SIG-M5 treated with dmso at 0.1 percent for 504 hours (cell line): ENCODE data around the gene ADAMTS19.
"Not testable (repeated sequence)": the region's sequence is repeated elsewhere in the genome, so short reads cannot be mapped to it uniquely, and the experiment has no call there.

Source experiments
- DNase-seq: peaks from one replicate; lab custom pipeline; 2025; ENCODE audit not compliant: unreplicated experiment; lab: John Stamatoyannopoulos, UW

ADAMTS19 gene, protein sequence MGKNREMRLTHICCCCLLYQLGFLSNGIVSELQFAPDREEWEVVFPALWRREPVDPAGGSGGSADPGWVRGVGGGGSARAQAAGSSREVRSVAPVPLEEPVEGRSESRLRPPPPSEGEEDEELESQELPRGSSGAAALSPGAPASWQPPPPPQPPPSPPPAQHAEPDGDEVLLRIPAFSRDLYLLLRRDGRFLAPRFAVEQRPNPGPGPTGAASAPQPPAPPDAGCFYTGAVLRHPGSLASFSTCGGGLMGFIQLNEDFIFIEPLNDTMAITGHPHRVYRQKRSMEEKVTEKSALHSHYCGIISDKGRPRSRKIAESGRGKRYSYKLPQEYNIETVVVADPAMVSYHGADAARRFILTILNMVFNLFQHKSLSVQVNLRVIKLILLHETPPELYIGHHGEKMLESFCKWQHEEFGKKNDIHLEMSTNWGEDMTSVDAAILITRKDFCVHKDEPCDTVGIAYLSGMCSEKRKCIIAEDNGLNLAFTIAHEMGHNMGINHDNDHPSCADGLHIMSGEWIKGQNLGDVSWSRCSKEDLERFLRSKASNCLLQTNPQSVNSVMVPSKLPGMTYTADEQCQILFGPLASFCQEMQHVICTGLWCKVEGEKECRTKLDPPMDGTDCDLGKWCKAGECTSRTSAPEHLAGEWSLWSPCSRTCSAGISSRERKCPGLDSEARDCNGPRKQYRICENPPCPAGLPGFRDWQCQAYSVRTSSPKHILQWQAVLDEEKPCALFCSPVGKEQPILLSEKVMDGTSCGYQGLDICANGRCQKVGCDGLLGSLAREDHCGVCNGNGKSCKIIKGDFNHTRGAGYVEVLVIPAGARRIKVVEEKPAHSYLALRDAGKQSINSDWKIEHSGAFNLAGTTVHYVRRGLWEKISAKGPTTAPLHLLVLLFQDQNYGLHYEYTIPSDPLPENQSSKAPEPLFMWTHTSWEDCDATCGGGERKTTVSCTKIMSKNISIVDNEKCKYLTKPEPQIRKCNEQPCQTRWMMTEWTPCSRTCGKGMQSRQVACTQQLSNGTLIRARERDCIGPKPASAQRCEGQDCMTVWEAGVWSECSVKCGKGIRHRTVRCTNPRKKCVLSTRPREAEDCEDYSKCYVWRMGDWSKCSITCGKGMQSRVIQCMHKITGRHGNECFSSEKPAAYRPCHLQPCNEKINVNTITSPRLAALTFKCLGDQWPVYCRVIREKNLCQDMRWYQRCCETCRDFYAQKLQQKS

DNA sequence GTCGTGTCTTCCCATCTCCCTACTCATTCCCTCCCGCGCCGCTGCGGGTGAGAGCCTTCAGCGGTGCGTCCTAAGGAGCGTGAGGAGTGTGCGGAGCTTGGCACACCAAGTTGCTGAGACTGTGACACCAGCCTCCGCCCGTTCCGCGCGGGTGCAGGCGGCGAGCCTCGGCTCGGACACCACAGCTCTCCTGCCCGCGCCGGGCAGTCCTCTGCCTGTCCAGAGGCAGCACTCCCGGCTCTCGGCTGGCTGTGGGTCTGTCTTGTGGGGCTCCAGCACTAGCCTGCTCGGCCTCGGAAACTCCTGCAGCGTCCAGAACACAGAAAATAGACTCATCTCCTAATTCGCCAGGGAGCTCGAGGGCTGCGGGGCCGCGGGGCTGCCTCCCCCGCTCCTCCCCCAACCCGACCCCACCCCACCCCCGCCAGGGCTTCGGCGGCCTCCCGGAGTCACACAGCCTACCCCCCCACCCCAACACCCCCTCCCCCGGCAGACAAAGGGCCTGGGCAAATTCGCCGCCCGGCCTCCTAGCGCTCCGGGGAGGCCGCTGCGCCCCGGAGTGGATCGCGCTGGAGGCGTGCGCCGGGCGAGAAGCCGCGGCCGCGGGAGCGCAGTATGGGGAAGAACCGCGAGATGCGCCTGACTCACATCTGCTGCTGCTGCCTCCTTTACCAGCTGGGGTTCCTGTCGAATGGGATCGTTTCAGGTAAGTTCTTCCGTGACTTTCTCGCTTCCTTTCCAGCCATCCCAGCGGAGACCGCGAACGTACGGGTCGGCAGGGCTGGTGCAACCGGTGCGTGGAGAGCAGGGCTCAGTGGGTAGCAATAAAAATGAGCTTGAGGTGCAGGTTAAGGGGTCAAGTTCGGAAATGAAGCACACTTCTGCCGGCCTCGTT is at the start of gene ADAMTS19:
TSS of gene ADAMTS19 (plus strand) at position 522 of the 895 bp plus-strand sequence. CDS start at position 616, 94 bp downstream.
- peak; percentile 9 for DNase-seq

DNA sequence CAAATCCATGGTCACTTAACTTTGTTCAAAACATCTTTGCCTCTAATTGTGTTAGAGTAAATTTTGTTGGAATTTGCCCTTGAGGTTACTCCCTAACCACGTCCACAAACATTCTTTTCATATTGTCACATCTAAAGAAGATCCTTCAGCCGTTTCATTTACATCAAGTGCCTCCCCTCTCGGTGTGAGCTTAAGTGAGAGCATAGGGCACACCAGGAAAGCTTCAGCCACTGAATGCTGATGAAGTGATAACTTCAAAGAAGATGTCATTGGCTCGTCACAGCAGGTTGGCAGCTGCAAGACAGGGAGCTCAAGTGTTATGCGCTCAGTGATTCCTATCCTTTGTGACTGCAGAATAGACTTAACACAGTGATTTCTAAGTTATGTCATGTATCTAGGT is 49.6 kb upstream of the ADAMTS19 start:
- no peak for DNase-seq

DNA sequence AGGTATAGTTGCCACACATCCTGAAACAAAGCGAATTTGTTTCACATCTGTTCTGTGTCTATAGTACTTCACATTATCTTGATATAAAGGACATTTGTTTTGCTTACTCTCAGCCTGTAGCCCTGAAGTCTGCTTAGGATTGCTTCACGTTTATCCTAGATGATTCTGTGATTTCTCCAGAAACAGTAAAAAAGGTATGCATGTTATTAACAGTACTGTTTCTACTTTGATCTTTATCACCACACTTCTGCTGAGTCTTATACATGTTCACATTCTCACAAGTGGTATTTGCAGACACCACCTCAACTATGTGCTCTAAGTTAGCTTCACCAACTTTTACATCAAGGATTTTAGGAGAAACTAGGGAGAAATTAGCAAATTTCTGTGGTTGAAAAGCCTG is 47.4 kb upstream of the ADAMTS19 start:
- DNase-seq: no peak

DNA sequence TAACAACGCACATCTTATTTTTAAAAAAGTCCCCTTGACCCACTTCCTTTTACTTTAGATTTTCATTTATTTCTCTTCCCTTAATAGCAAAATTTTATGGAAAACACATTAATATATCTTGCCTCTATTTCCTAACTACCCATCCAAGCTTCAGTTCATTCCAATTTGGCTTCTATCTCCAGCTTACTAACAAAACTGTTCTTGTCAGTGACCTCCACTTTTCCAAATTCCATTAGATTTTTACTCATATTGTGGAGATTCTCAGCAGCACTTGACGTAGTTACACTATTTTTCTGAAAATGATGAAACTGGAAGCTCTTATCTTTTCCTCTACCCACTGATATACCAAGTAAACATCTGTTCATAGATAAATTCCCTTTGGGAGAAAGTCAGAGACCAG is 46.5 kb upstream of the ADAMTS19 start:
- no peak for DNase-seq

DNA sequence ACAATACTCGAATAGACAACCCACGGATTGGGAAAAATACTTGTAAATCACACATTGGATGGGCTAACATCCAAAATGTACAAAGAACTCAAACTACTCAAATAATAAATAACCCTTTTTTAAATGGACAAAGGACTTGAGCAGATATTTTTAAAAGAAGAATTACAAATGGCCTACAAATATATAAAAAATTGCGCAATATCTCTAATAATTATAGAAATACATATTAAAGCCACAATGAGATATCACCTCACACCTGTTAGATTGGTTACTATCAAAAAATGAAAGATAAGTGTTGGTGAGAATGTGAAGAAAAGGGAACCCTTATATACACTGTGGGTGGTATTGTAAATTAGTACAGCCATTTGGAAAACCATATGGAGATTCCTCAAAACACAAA is 40.8 kb upstream of the ADAMTS19 start:
- DNase-seq: no peak

DNA sequence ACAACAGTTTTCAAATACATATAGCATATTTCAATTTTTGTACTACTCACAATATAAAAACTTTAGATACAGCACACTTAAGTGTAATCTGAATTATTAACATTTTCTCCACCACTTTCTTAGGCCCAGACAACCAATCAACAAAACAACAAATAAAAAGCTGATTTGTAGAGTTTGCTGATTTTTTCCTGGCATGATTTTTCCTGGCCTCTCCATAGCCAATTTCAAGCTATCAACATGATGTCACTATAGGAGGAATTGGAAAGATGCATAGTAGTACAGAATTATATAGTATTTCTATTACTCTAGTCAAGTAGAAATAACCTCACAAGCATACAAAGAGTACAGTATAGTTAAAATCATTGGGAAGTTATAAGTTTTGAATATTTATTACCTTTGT is 35.1 kb upstream of the ADAMTS19 start:
- no peak for DNase-seq

DNA sequence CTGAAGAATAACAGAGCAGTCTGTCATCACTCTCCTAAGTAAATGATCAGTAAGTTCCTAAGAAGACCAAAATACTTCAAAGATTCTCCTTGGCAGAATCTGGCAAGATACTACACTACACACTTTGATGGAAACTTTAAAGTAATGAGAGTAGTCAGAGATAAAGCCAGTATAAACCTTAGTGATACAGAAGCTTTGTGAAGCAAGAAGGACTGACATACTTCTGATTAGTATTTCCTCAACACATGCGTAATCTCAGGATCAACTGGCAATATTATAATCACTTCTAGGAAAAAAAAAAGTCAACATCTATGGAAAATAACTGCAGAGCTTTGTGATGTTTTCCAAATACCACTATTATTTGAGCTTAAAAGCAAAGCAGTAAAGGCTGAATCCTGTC is 34.0 kb upstream of the ADAMTS19 start:
- no peak for DNase-seq

DNA sequence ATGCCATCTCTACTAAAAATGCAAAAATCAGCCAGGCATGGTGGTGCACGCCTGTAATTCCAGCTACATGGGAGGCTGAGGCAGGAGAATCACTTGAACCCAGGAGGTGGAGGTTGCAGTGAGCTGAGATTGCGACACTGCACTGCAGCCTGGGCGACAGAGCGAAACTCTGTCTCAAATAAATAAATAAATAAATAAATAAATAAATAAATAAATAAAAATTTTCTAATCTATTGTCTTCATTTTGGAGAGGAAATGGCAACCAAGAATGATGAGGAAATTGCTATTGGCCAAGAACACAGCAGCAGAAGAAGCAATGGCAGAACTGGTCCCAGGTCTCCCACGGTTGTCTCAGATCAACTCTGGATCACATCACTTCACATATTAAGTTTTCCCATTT is 31.5 kb upstream of the ADAMTS19 start:
- DNase-seq: not testable (repeated sequence)

DNA sequence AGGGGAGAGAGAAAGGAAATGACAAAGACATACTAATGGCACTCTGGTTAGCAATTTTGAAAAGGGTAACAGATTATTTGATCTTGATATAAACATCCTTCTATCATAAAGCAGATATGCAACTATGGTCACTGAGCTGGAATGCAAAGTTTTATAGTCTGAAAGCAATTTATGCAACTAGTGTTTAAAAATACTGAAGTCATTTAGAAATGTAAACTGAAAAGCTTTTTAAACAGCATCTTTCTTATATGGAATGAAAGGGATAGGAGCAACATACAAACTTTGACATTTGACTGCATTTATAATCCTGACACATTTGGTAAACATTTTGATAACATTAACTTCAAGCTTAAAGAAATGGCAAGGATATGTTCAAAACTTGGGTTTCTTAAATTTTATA is 28.7 kb upstream of the ADAMTS19 start:
- no peak for DNase-seq

DNA sequence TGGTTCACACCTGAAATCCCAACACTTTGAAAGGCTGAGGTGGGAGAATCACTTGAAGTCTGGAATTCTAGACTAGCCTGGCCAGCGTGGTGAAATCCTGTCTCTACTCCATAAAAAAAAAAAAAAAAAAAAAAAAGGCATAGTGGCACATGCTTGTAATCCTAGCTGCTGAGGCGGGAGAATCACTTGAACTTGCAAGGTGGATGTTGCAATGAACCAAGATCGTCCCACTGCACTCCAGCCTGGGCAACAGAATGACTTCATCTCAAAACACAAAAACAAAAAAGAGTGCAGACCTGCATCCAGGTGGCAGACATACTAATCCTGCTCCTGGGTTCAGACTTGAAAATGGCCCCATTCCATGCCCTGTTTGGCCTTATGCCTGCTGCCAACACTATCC is 21.8 kb upstream of the ADAMTS19 start:
- no peak for DNase-seq

DNA sequence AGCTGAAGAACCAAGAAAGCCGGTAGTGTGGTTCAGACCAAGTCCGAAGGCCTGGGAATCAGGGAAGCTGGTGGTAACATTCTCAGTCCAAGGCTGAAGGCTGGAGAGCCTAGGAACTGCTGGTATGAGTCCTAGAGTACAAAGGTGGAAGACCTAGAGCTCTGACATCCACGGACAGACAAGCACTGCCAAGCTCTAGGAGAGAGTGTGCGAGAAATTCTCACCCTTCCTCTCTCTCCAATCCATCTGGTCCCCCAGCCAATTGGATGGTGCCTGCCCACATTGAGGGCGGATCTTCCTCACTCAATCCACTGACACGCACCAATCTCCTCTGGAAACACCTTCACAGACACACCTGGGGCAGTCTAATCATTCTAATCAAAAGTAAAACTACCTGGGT is 19.7 kb upstream of the ADAMTS19 start:
- DNase-seq: no peak

DNA sequence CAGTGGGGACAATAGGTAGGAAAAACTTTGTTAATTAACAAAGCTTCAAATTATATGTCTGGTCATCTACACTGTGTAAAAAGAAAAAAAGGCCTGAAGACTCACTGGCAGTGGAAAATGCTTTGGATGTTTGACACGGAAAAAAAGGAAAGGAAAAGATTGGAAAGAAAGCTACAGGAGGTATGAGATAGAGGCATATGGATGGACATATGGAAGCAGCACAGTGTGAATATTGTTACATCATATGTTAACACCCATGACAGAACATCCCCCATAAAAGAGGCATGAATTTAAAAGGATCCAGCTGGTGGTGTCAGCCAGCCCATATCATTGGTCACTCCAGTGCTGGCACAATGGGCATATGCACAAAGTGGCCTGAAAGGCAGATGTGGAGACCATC is 19.0 kb upstream of the ADAMTS19 start:
- no peak for DNase-seq

DNA sequence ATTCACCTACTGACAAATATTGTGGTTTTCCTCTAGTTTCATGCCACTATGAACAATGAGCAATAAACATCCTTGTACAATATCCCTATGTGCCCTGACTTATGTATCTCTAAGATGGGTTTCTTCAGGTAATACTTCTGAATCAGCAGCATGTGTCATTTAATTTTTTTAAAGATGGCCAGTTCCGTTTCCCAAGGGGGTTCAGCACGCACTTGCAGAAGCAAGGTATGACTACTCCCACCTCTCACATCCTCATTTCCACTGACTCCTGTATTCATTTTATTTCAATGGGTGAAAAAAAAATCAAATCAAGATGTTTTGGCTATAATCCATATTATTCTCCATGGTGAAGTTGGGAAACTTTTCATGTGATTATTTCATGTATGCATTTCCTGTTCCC is 14.7 kb upstream of the ADAMTS19 start:
- no peak for DNase-seq

DNA sequence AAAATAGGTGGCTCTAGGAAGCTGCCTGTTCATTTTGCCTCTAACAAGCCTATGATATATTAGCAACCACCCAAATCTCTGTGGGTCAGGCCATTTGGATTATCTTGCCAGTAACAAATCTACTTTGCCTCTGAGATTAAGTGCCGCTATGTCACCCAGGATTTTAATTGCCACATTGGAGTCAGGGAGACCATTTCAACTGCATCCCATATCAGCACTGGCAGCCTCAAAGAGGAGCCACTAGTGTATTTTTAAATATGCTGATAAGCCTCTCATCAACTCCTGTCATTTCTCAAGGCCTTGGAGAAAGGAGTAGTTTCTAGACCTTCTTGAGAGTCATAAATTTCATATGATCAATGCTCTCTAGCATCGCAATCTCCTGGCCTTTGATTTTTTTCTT is 12.1 kb upstream of the ADAMTS19 start:
- no peak for DNase-seq

DNA sequence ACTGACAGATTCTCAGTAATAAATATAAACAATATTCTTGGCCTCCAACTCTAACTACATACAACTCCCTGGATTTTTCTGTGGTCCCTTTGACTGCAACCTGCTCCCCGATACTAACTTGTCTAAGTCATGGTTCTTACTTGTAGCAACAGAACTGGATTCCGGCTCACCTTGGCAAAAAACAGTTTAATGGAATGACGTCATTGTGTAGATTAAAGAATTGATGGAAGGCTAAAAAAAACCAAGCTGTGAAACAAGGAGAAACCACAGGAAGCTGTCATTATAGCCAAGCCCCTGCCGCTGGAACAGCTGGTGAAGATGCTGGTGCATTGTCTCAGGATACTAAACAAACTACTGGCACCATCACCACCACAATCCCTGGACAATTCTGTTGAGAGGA is 11.4 kb upstream of the ADAMTS19 start:
- DNase-seq: no peak

DNA sequence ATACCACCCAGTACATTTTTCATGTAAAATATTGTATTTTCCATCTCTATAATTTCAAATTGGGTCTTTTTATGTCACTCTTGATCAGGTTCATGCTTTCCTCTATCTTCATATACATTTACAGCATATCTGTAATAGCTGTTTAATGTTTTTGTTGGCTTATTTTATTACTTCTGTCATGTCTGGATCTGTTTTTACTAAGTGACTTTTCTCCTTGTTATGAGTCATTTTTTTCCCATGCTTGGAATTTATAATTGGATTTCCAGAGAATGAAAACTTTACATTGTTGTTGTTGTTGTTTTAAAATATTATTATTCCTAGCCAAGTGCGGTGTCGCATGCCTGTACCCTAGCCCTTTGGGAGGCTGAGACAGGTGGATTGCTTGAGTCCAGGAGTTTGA is 5.6 kb upstream of the ADAMTS19 start:
- DNase-seq: no peak

DNA sequence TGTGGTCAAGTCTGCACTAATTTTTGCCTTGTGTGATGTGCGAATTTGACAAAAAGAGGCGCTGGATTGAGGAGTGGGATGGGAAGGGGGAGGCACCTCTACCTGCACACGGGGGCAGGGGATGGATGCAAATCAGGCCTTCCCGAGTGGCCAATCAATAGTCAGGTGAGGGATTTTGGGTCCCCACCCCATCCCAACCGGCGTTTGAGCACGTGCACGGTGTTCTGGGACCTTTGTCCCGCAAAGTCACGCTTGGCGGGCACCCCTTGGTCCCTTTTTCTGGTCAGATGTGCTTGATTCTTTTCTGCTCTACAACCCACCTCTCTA is 685 bp upstream of the ADAMTS19 start:
- no peak for DNase-seq

DNA sequence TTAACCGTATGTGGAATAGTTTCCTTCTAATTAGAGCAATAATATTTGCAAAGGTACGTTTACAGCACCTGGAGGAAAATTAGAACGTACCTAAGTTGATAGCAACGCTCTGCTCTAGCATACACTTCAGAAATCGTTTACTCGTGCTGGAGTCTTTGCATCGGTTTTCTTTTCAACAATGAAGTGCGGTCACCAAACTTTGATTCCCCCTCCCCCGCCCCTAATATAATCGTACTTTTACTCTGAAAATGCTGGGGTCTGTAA is 506 bp downstream of the ADAMTS19 start:
- no peak for DNase-seq

DNA sequence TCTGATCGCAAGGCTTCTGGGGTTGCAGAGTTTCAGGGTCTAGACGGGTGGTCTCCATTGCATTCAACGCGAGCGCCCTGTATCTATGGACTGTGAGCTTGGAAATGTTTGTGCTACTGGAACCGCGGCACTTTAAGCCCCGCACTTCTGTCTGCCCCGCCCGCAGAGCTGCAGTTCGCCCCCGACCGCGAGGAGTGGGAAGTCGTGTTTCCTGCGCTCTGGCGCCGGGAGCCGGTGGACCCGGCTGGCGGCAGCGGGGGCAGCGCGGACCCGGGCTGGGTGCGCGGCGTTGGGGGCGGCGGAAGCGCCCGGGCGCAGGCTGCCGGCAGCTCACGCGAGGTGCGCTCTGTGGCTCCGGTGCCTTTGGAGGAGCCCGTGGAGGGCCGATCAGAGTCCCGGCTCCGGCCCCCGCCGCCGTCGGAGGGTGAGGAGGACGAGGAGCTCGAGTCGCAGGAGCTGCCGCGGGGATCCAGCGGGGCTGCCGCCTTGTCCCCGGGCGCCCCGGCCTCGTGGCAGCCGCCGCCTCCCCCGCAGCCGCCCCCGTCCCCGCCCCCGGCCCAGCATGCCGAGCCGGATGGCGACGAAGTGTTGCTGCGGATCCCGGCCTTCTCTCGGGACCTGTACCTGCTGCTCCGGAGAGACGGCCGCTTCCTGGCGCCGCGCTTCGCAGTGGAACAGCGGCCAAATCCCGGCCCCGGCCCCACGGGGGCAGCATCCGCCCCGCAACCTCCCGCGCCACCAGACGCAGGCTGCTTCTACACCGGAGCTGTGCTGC is 1.0 kb downstream of the ADAMTS19 start:
- DNase-seq: peak; percentile 3

DNA sequence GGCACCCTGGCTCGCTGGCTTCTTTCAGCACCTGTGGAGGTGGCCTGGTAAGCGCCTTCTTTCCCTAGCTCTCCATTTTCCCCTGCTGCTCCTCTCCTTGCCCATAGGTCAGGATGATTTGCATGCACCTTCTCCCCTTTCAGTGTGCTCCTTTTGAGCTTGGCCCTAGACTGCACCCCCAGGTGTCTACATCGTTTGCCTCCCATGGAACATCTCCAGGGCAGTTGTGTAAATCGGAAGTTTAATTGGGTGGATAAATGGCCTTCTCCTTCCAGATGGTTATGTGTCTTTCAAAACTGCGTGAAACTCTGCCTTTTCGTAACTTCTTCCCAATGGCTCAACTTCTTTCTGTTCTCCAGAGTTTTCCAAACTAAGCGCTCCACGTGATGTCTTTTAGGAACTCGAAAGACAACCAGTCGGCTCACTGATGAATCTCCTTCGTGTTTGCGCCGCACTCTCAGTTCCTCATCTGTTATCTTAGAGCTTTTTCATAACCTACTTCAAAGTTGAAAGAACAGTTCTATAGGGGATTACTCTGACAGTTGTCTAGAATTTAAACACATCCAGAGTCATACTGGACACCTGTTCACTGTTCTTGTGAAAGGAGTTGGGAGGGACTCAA is 1.7 kb downstream of the ADAMTS19 start:
- DNase-seq: no peak
